Muscle of leg (tissue), 11 donors: Measurements from ENCODE around the gene TSEN2. TPM values are rescaled to one million over a fixed set of nuclear protein-coding genes. Genes with fewer than 3 reads are reported as not detected.
A peak's percentile ranks its signal among the peaks of the same experiment; 100 is the strongest.

Experiments used
- DNase-seq: peaks from one replicate; pipeline ENCODE4 v3.0.0; 2013
- H3K27ac ChIP-seq: one replicate; pipeline ENCODE4 v1.5.1; 2013; ENCODE audit warnings: mild to moderate bottlenecking, low read length, control low read depth
- H3K27me3 ChIP-seq: one replicate; pipeline ENCODE4 v1.6.1; 2013; ENCODE audit warnings: low read length; ENCODE audit not compliant: control insufficient read depth, insufficient read depth
- H3K36me3 ChIP-seq: one replicate; pipeline ENCODE4 v1.6.1; 2013; ENCODE audit warnings: low read length; ENCODE audit not compliant: control insufficient read depth, insufficient read depth
- H3K4me1 ChIP-seq: one replicate; pipeline ENCODE4 v1.6.1; 2013; ENCODE audit warnings: low read length; ENCODE audit not compliant: control insufficient read depth, insufficient read depth
- H3K4me3 ChIP-seq: one replicate; pipeline ENCODE4 v1.5.1; 2013; ENCODE audit warnings: low read length, control low read depth
- H3K9me3 ChIP-seq: replicated peaks from 2 replicates; pipeline ENCODE4 v1.6.1; 2013; ENCODE audit warnings: low read depth, low read length; ENCODE audit not compliant: control insufficient read depth
- WGBS: methylation state at CpG from one replicate; pipeline ENCODE4 v1.1.5; 2013; ENCODE audit warnings: missing lambda C conversion rate; ENCODE audit not compliant: insufficient coverage; 5-methylcytosine and 5-hydroxymethylcytosine counted together
- polyA plus RNA-seq, 8 donors: library from polyadenylated mRNA; unstranded; fragments of 120-200 nt; gene quantifications; one replicate each; pipeline versions ENCODE4 v1.2.1 to v1.2.3, GENCODE V29; 2013; ENCODE audit warnings: inconsistent platforms in 1 of 8, low replicate concordance in 1 of 8; ENCODE audit not compliant: insufficient read length in 8 of 8, insufficient read depth in 1 of 8
- total RNA-seq: library from RNA; stranded (reverse); fragments of 120-200 nt; gene quantifications from one replicate; pipeline ENCODE4 v1.2.4, GENCODE V29; 2013

The TSEN2 gene
- total and polyA plus RNA-seq, 9 donors = 7.8 to 16.4 (median 11.2) TPM

DNA sequence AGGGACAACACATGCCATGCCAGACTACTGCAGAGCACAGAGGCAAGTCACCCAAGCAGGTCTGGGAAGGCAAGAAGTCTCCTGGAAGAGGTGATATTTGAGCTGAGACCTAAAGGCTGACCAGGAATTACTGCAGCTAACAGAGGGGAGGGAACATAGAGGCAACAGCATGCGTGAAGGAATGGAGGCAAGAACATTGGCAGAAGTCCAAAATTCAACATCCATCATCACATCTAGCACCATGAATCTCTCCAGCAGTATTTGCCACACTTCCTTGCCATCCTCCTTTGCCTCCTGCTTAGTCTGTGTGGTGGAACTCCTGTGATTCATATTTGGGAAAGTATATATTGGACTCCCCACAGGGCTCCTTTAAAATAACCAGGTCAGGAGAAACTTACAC, 870 bp upstream of the TSEN2 start:
- peak overlapping the region; percentile 67 for H3K4me3 ChIP-seq

DNA sequence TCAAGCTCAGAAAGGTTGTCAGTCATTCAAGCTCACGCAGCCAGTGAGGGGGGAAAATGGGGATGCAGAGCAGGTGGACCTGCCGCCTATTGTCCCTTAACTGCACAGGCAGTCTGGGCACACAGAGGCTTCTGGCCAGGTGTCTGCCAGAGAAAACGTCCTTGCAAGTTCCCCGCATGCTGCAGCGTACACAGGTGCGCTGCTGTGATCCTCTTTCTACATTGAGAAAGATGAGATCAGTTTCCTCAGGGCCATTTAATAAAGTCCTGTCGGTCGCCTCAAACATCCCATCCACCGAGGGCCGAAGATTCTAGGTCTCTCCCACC, 445 bp upstream of the TSEN2 start:
- 2% methylated on average over 10 of the region's 10 CpGs for WGBS
- H3K27ac ChIP-seq = peak overlapping the region; percentile 40
- DNase-seq = no peak

More for the DNA sequence above, 870 bp upstream of the TSEN2 start:
- Histone ChIP-seq H3K4me1 (peaks cover 22% of the 10 kb centered on the region), H3K27me3 (peaks cover 4% of the 10 kb centered on the region), H3K36me3 (peaks cover 5% of the 10 kb centered on the region), H3K9me3 (no peaks in the 10 kb centered on the region), H3K27ac (no peak overlapping the region)
- peak; percentile 37 for DNase-seq
- no CpG with 5 or more reads among the region's 1 CpG for WGBS

DNA sequence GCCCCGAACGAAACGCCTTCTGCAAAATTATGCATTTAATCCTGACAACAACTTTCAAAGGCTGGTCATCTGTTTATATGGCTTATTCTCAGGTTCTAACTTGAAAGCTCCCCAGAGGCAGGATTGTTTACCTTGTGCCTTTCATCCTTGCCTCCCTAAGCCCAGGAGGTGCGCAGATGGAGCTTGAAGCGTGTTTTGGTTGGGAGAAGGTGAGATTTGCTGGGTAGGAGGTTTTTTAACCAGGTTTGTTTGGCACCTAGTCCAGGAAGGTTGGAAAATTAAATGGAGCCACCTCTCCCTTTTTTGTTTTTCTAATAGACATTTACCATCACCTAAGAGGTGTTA, 675 bp downstream of the TSEN2 start:
- H3K4me3 ChIP-seq = peak overlapping the region; percentile 67
- no peaks in the 10 kb centered on the region for H3K9me3 ChIP-seq
- 0% methylated on average over 2 of the region's 5 CpGs for WGBS
- H3K27ac ChIP-seq = peak overlapping the region; percentile 18
- DNase-seq = peak; percentile 16
- H3K27me3 ChIP-seq = peaks cover 4% of the 10 kb centered on the region
- peaks cover 6% of the 10 kb centered on the region for H3K36me3 ChIP-seq
- H3K4me1 ChIP-seq = peaks cover 18% of the 10 kb centered on the region

More for the DNA sequence above, 445 bp upstream of the TSEN2 start:
- H3K4me3 ChIP-seq = peak overlapping the region; percentile 67
- H3K36me3 ChIP-seq = peaks cover 6% of the 10 kb centered on the region
- no peaks in the 10 kb centered on the region for H3K9me3 ChIP-seq
- peaks cover 4% of the 10 kb centered on the region for H3K27me3 ChIP-seq
- peaks cover 22% of the 10 kb centered on the region for H3K4me1 ChIP-seq

DNA sequence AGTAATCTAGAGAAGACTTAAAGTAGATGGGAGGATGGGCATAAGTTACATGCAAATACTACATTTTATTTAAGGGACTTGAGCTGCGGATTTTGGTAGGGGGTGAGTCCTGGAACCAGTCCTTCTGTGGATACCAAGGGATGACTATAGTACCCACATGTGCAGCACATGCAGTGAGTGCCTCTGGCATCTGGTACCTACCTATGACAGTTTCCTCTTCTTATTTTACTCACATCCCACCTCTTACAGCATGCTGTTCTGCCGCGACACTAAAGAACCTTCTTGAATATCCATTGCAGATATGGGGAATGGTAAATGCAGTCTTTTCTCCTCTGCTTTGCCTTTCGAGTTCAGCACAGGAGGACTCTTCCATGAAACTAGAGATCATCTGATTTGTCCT, 1.7 kb downstream of the TSEN2 start:
- Histone ChIP-seq H3K9me3 (no peaks in the 10 kb centered on the region), H3K4me3 (no peak overlapping the region), H3K36me3 (peaks cover 6% of the 10 kb centered on the region), H3K4me1 (peaks cover 17% of the 10 kb centered on the region), H3K27ac (no peak overlapping the region), H3K27me3 (peaks cover 4% of the 10 kb centered on the region)
- WGBS = 80% methylated on average over 1 of the region's 4 CpGs
- DNase-seq = no peak

DNA sequence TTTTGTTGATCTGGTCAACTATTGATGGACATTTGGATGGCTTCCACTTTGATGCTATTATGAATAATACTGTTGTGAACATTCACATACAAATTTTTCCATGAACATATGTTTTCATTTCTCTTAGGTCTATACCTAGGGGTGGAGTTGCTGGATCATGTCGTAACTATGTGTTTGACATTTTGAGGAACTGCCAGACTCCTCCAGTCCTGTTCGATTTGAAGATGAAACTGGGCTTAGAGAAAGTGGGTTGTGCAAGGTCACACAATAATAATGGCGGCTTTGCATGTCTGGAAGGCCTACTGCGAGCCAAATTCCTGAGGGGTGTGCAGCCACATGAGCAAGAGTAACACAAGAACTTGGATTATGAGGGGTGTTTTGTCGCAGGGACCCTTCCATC, 2.6 kb downstream of the TSEN2 start:
- Histone ChIP-seq H3K4me3 (no peak overlapping the region), H3K36me3 (peaks cover 10% of the 10 kb centered on the region), H3K27ac (no peak overlapping the region), H3K9me3 (no peaks in the 10 kb centered on the region), H3K27me3 (peaks cover 4% of the 10 kb centered on the region), H3K4me1 (peaks cover 17% of the 10 kb centered on the region)
- no peak for DNase-seq
- 73% methylated on average over 3 of the region's 5 CpGs for WGBS

DNA sequence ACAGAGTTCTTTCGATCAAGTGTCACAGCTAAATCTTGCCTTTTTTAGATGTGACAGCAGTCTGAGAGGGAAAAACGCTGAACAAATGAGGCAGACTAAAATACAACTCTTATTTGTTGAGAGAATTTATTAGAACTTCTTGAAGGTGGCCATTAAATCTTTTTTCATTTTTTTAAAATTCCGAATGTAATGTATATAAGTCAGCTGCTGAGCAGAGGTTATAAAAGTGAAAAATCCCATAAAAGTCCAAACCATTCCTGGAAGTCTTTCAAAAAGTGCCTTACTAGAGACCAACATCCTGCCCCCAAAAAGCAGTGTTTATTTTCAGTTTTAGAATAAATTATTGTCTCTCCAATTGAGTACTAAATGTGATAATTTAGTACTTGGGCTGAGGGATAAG, 3.1 kb downstream of the TSEN2 start:
- no CpG with 5 or more reads among the region's 3 CpGs for WGBS
- H3K27me3 ChIP-seq = peaks cover 3% of the 10 kb centered on the region
- peaks cover 17% of the 10 kb centered on the region for H3K4me1 ChIP-seq
- no peak overlapping the region for H3K4me3 ChIP-seq
- H3K36me3 ChIP-seq = peaks cover 10% of the 10 kb centered on the region
- DNase-seq = no peak
- H3K9me3 ChIP-seq = no peaks in the 10 kb centered on the region
- no peak overlapping the region for H3K27ac ChIP-seq

DNA sequence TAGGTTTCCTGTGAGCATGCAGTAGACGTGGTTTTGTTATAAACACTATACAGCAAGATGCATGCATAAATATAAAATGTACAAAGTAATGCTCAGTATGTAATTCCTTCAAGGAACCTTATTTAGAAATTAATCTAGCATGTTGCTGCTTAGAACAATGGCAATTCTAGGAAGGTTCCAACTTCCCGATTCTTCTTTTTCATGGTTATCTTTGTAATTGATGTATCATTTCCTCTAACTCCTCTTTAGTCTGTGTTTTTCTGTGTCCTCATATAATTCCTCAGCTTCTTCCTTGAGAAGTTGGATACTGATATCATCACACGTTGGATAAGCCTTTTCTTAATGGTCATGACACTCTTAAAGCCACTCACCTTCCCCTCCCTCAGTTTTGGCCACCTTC, 3.5 kb downstream of the TSEN2 start:
- Histone ChIP-seq H3K27me3 (peaks cover 3% of the 10 kb centered on the region), H3K27ac (no peak overlapping the region), H3K4me3 (no peak overlapping the region), H3K9me3 (no peaks in the 10 kb centered on the region), H3K36me3 (peaks cover 10% of the 10 kb centered on the region), H3K4me1 (peaks cover 17% of the 10 kb centered on the region)
- WGBS = 60% methylated on average over 1 of the region's 3 CpGs
- no peak for DNase-seq

DNA sequence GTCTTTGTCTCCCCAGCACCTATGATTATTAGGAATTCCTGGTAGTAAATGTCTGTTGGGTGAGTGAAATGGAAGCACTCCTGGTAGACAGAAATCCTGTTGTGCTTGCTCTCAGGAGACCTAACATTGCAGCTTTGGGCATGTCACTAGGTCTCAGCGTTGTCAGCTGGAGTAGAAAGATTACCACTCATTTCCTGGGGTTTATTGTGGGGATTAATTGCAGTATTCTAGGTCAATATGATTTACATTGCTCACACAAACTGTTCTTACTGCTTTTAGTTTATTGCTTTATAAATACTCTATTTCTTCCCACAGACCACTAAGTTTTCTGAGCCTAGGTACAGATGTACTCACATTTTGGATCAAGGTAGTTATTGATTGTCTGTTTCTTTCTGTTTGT, 5.1 kb downstream of the TSEN2 start:
- Histone ChIP-seq H3K4me3 (no peak overlapping the region), H3K36me3 (peaks cover 14% of the 10 kb centered on the region), H3K27ac (no peak overlapping the region), H3K9me3 (no peaks in the 10 kb centered on the region), H3K4me1 (peaks cover 8% of the 10 kb centered on the region), H3K27me3 (no peaks in the 10 kb centered on the region)
- no CpG with 5 or more reads among the region's 1 CpG for WGBS
- DNase-seq = no peak

DNA sequence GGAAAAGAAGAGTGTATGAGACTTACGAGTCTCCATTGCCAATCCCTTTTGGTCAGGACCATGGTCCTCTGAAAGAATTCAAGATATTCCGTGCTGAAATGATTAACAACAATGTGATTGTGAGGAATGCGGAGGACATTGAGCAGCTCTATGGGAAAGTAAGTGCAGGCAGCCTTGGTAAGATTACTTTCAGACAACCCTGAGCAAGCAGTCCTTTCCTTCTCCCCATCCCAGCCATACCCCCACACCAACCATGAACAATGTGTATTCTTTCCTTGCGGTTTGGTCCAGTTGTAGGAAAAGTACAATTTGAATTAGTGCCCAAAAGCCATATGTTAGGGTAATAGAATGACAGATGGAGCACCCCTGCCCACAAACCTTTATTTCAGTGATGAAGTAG, 5.6 kb downstream of the TSEN2 start:
- Histone ChIP-seq H3K4me3 (no peak overlapping the region), H3K9me3 (no peaks in the 10 kb centered on the region), H3K27ac (no peak overlapping the region), H3K36me3 (peaks cover 18% of the 10 kb centered on the region), H3K4me1 (peaks cover 8% of the 10 kb centered on the region), H3K27me3 (no peaks in the 10 kb centered on the region)
- DNase-seq = no peak
- 60% methylated on average over 2 of the region's 4 CpGs for WGBS

DNA sequence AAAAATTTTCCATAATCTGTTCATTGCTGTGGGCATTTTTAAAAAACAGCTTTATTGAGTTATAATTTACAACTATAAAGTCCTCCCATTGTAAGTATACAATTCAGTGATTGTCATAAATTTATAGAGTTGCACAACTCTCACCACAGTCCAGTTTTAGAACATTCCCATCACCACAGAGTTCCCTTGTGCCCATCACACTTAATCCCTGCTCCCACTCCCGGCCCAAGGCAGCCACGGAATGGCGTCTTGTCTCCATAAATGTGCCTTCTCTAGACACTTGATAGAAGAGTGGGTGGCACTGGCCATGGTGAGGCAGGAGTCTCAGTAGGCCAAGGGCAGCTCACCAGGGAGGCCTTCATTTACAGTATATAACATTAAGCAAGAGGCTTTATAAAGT, 6.3 kb downstream of the TSEN2 start:
- Histone ChIP-seq H3K4me1 (peaks cover 2% of the 10 kb centered on the region), H3K4me3 (no peak overlapping the region), H3K9me3 (no peaks in the 10 kb centered on the region), H3K36me3 (peaks cover 22% of the 10 kb centered on the region), H3K27me3 (no peaks in the 10 kb centered on the region), H3K27ac (no peak overlapping the region)
- DNase-seq = no peak
- WGBS = no CpG with 5 or more reads among the region's 3 CpGs

DNA sequence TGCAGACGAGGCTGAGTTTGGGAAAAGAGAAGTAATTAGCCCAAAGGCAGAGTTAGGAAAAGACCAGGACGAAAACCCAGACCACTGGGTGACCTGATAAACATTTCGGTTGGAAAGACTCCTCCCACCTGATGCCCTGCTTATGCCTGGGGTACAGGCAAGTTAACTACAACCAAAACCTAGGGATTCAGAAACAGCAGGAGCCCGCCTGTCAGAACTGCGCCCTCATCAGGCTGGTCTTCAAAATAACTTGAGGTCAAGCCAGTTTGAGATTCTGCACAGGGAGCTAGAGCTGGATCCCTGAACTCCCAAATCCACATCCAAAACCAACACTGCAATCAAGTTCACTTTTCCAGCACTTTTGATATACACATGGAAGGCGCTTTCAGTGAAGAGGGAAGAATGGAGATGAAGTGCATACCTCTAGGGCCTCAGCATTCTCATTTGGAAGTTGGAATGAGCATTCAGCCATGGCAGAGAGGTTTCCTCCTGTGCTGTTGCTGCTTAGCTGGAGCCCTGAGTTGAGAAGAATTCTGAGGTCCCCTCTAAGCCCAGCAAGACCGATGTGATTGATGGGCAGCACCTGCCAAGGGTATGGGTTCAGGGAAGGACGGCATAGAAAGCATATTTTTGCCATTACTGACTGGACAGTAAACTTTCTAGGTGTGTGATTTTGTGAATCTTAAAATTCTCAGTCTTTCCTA, 11.6 kb downstream of the TSEN2 start:
- no peaks in the 10 kb centered on the region for H3K27me3 ChIP-seq
- H3K9me3 ChIP-seq = no peaks in the 10 kb centered on the region
- no peak for DNase-seq
- no peaks in the 10 kb centered on the region for H3K4me1 ChIP-seq
- 88% methylated on average over 3 of the region's 8 CpGs for WGBS
- no peak overlapping the region for H3K4me3 ChIP-seq
- peaks cover 51% of the 10 kb centered on the region for H3K36me3 ChIP-seq
- H3K27ac ChIP-seq = no peak overlapping the region
